Brain microvascular endothelial cell (primary cell): ENCODE results near the gene UBR2.
"Not testable (repeated sequence)": the region's sequence is repeated elsewhere in the genome, so short reads cannot be mapped to it uniquely, and the experiment has no call there.

Experiments
- DNase-seq: peaks from one replicate; pipeline ENCODE4 v3.0.0-alpha.2; 2020
- H3K27ac ChIP-seq: fragments of 250-450 bp; sonication (Bioruptor Pico); 2 replicates; pipeline ENCODE4 v1.5.1; 2020; ENCODE audit warnings: mild to moderate bottlenecking, moderate library complexity
- H3K27me3 ChIP-seq: fragments of 250-450 bp; sonication (Bioruptor Pico); replicated peaks from 2 replicates; pipeline ENCODE4 v1.5.1; 2020; ENCODE audit warnings: mild to moderate bottlenecking
- H3K36me3 ChIP-seq: fragments of 250-450 bp; sonication (Bioruptor Pico); replicated peaks from 2 replicates; pipeline ENCODE4 v1.5.1; 2020; ENCODE audit warnings: mild to moderate bottlenecking
- H3K4me3 ChIP-seq: 2 replicates; pipeline ENCODE4 v1.5.1; 2011; ENCODE audit warnings: low read depth, mild to moderate bottlenecking, control low read depth, low read length, moderate library complexity
- CTCF ChIP-seq: IDR thresholded peaks from 2 replicates; pipeline ENCODE4 v1.5.1; 2011; ENCODE audit warnings: low read depth, mild to moderate bottlenecking, moderate library complexity, low read length, control low read depth, inconsistent platforms; ENCODE audit errors: missing control alignments
- in situ Hi-C: cut with HindIII; loops from 2 replicates; pipeline ENCODE4 v1.10.0; 2017; ENCODE audit warnings: low sequenced_read_pairs, low pct_ligation_motif_present

UBR2 gene

DNA sequence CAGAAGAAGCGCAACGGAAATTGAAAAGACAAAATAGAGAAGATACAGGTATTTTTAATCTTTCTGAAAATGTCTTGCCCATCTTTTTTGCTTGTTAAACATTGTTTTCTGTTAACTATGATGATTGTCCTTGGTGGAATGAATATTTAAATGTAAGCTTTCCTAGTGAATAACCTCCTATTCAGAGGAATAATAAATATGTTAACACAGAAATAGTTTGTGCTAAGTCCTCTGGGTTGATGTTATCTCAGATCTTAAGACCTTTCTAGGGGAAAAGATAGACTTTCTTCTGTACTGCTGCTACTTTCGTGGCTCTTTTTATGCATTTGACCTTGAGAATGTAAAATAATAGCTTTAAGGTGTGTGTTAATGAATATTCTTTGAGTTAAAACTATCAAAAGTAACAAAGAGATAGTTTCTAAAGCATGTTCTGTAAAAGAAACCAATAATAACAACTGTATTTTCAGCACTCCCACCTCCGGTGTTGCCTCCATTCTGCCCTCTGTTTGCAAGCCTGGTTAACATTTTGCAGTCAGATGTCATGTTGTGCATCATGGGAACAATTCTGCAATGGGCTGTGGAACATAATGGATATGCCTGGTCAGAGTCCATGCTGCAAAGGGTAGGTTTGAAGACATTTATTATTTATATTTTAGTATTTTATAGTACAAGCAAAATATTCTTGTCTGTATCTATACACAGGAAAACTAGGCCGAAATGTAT is 88.4 kb downstream of the UBR2 start:
- Histone ChIP-seq H3K27ac (no peak overlapping the region), H3K4me3 (no peak overlapping the region), H3K27me3 (no peaks in the 10 kb centered on the region), H3K36me3 (peaks cover 33% of the 10 kb centered on the region)
- in situ Hi-C loops = loop anchor here (25.0 kb wide), 1 partner anchor 210 kb away; no protein-coding TSS in a partner anchor
- DNase-seq = no peak
- TF ChIP-seq CTCF = no peak

DNA sequence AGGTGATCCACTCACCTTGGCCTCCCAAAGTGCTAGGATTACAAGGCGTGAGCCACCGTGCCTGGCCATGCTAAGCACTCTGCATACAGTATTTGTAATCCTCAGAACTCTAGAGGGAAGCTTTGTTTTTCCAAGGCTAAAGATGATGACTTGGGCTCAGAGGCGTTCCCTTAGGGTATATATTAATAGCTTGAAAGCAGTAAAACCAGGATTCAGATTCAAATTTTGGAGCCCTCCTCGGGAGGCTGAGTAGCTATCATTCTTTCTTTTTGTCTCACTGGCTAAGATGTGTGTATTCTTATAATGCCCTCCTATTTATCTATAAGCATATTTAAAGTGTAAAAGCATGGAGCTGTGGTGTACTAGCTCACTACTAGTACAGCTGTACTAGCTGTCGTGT is 90.0 kb downstream of the UBR2 start:
- peaks cover 33% of the 10 kb centered on the region for H3K36me3 ChIP-seq
- no peak overlapping the region for H3K27ac ChIP-seq
- H3K27me3 ChIP-seq = no peaks in the 10 kb centered on the region

DNA sequence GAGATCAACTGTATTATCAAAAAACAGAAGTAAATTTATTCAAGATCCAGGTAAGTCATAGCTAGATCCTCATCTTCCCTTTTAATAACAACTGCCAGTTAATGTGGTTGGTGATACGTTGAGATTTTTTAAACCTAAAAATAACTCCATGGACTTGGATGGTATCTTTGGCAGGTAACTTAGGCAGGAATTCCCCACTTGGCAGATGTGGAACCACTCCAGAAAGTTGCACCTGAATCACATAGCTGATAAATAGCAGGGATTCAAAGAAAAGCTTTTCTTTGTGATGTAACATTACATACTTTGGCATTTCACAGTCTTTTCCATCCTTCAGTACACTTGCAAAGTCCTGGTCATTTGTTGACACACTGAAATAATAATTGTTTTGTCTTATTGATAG is 96.0 kb downstream of the UBR2 start:
- DNase-seq = no peak
- in situ Hi-C loops = loop anchor here (25.0 kb wide), 1 partner anchor 202 kb away; no protein-coding TSS in a partner anchor

More for the DNA sequence above, 90.0 kb downstream of the UBR2 start:
- in situ Hi-C loops = loop anchor here (25.0 kb wide), 1 partner anchor 208 kb away; no protein-coding TSS in a partner anchor
- H3K4me3 ChIP-seq = no peak overlapping the region
- DNase-seq = no peak
- no peak for TF ChIP-seq CTCF

GRCh38 chr6:42661540-42662153 is 97.8 kb downstream of the UBR2 start:
- DNase-seq = peak; percentile 77
- Histone ChIP-seq H3K27ac (no peak overlapping the region), H3K27me3 (no peaks in the 10 kb centered on the region), H3K36me3 (peaks cover 58% of the 10 kb centered on the region), H3K4me3 (no peak overlapping the region)
- in situ Hi-C loops = loop anchor here (25.0 kb wide), 1 partner anchor 201 kb away; no protein-coding TSS in a partner anchor
- peak; percentile 85 for TF ChIP-seq CTCF

More for the DNA sequence above, 96.0 kb downstream of the UBR2 start:
- Histone ChIP-seq H3K27ac (no peak overlapping the region), H3K4me3 (no peak overlapping the region), H3K36me3 (peaks cover 43% of the 10 kb centered on the region), H3K27me3 (no peaks in the 10 kb centered on the region)
- TF ChIP-seq CTCF = no peak

DNA sequence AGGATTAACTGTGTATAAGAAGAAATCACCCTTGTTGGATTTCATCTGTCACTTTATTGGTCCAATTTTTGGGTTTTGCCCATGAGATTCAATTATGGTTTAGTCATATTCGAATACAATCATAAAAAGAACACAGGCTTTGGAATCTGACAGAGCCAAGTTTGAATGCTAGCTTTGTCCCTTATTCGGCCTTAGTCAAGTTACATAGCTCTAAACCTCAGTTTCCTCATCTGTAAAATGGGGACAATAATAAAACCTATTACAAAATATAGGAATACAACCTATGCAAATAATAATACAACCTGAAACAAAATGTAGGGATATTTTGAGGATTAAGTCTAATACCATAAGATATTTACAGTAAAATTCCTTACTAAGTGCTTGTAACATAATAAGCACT is 100.9 kb downstream of the UBR2 start:
- no peak for DNase-seq
- in situ Hi-C loops = loop anchor here (25.0 kb wide), 1 partner anchor 198 kb away; no protein-coding TSS in a partner anchor
- TF ChIP-seq CTCF = no peak
- Histone ChIP-seq H3K27ac (no peak overlapping the region), H3K36me3 (peaks cover 63% of the 10 kb centered on the region), H3K4me3 (no peak overlapping the region), H3K27me3 (no peaks in the 10 kb centered on the region)

- in situ Hi-C loops = loop anchor here (25.0 kb wide), 1 partner anchor 188 kb away; no protein-coding TSS in a partner anchor
- H3K36me3 ChIP-seq = peaks cover 79% of the 10 kb centered on the region
Measured at GRCh38 chr6:42674368-42674767, 110.5 kb downstream of the UBR2 start.

More at GRCh38 chr6:42674368-42674767, 110.5 kb downstream of the UBR2 start:
- H3K27ac ChIP-seq, DNase-seq, H3K4me3 ChIP-seq, H3K27me3 ChIP-seq: not testable (repeated sequence)
